Tibial nerve (tissue), 4 donors: ENCODE results near the gene HSD17B11. TPM values are rescaled to one million over a fixed set of nuclear protein-coding genes. Genes with fewer than 3 reads are reported as not detected.

ENCODE experiments used
- DNase-seq, 2 donors: peaks; one replicate each; pipeline ENCODE4 v3.0.0-alpha.2; 2019; ENCODE audit warnings: low spot score in 2 of 2
- H3K27ac ChIP-seq, 4 donors: fragments of 200-600 bp; sonication (generic) in 3 of 4; one replicate each; pipeline ENCODE4 v1.5.1; 2017 to 2019; ENCODE audit warnings: mild to moderate bottlenecking in 1 of 4
- H3K27me3 ChIP-seq, 2 donors: fragments of 200-600 bp; sonication (generic) in 1 of 2; one replicate each; pipeline versions ENCODE4 v1.5.1 to v1.6.0; 2017 to 2019
- H3K36me3 ChIP-seq, 3 donors: fragments of 200-600 bp; sonication (generic); one replicate each; pipeline ENCODE4 v1.5.1; 2018 to 2019
- H3K4me1 ChIP-seq, 4 donors: fragments of 200-600 bp; sonication (generic) in 3 of 4; one replicate each; pipeline ENCODE4 v1.5.1; 2017 to 2019
- H3K4me3 ChIP-seq, 4 donors: fragments of 200-600 bp; sonication (generic) in 3 of 4; one replicate each; pipeline ENCODE4 v1.5.1; 2017 to 2019; ENCODE audit warnings: mild to moderate bottlenecking in 1 of 4, moderate library complexity in 1 of 4
- H3K9me3 ChIP-seq, 4 donors: fragments of 200-600 bp; sonication (generic) in 3 of 4; one replicate each; pipeline ENCODE4 v1.5.1; 2017 to 2019
- EP300 ChIP-seq, 2 donors: sonication (generic); formaldehyde crosslinking; IDR thresholded peaks; one replicate each; pipeline ENCODE4 v1.6.1; 2017; ENCODE audit warnings: antibody characterized with exemption in 2 of 2, mild to moderate bottlenecking in 1 of 2
- POLR2A ChIP-seq, 2 donors: fragments of 450-650 bp; IDR thresholded peaks; one replicate each; pipeline ENCODE4 v1.6.1; 2017; ENCODE audit warnings: antibody characterized with exemption in 2 of 2, mild to moderate bottlenecking in 2 of 2, moderate library complexity in 2 of 2
- WGBS, 2 donors: methylation state at CpG; one replicate each; pipeline ENCODE4 v1.1.5; 2018; 5-methylcytosine and 5-hydroxymethylcytosine counted together
- total RNA-seq, 4 donors: library from RNA; depleted of rRNA; stranded (reverse); fragments of >200 nt; gene quantifications; one replicate each; pipeline ENCODE4 v1.1.0, GENCODE V29; 2016
- TF ChIP-seq, protein P1 (sequence below), 5 experiments: fragments of 200-600 bp in 3 of 5; fragments of 450-650 bp in 2 of 5; sonication (generic) in 3 of 5; IDR thresholded peaks; one replicate each; pipeline ENCODE4 v1.5.1; 2016 to 2019; ENCODE audit warnings: antibody characterized with exemption in 5 of 5, mild to moderate bottlenecking in 3 of 5, moderate library complexity in 2 of 5

The HSD17B11 gene
- total RNA-seq, 4 donors from 2014 or later: 62.4 to 75.1 (median 67.8) TPM

DNA sequence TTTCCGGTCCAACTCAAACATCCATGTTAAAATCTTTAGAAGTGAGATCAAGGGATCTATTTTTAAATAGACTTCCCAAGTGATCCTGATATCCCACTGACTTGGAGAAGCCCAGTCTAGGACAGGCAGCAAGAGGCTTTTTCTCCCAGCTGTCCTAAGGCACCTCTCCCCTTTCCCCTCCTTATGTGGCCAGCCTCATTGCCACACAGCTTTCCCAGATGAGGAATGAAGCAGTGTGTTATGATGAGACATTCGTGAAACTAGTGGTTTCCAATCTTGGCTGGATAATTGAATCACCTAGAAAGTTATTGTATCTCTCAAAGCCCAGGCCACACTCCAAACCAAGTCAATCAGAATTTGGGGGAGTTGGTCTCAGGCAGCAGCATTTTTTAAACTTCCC, 51.5 kb downstream of the HSD17B11 start:
- peaks cover 0 to 99% (median 17%) of the 10 kb centered on the region in 3 donors for H3K36me3 ChIP-seq
- no peak overlapping the region for H3K27ac ChIP-seq

GRCh38 chr4:87337361-87337760, 53.6 kb downstream of the HSD17B11 start:
- H3K9me3 ChIP-seq: peaks cover 0 to 25% (median 4%) of the 10 kb centered on the region in 4 donors
- 83% methylated on average over 1 of the region's 1 CpG for WGBS, 2 donors
- no peak for DNase-seq
- no peak overlapping the region for H3K27ac ChIP-seq
- H3K27me3 ChIP-seq: no peaks in the 10 kb centered on the region
- H3K36me3 ChIP-seq: peaks cover 0 to 98% (median 25%) of the 10 kb centered on the region in 3 donors
- no peak overlapping the region for H3K4me3 ChIP-seq
- H3K4me1 ChIP-seq: no peaks in the 10 kb centered on the region
- TF ChIP-seq POLR2A (IDR thresholded peaks at IDR 0.05): no peak

More for the DNA sequence above, 51.5 kb downstream of the HSD17B11 start:
- Histone ChIP-seq H3K4me1 (no peaks in the 10 kb centered on the region), H3K27me3 (no peaks in the 10 kb centered on the region), H3K4me3 (no peak overlapping the region), H3K9me3 (peaks cover 0 to 6% (median 0%) of the 10 kb centered on the region in 4 donors)
- no peak for DNase-seq
- TF ChIP-seq POLR2A (IDR thresholded peaks at IDR 0.05) (no peak), EP300 (IDR thresholded peaks at IDR 0.05) (no peak)
- TF ChIP-seq, protein P1, sequence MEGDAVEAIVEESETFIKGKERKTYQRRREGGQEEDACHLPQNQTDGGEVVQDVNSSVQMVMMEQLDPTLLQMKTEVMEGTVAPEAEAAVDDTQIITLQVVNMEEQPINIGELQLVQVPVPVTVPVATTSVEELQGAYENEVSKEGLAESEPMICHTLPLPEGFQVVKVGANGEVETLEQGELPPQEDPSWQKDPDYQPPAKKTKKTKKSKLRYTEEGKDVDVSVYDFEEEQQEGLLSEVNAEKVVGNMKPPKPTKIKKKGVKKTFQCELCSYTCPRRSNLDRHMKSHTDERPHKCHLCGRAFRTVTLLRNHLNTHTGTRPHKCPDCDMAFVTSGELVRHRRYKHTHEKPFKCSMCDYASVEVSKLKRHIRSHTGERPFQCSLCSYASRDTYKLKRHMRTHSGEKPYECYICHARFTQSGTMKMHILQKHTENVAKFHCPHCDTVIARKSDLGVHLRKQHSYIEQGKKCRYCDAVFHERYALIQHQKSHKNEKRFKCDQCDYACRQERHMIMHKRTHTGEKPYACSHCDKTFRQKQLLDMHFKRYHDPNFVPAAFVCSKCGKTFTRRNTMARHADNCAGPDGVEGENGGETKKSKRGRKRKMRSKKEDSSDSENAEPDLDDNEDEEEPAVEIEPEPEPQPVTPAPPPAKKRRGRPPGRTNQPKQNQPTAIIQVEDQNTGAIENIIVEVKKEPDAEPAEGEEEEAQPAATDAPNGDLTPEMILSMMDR (IDR thresholded peaks at IDR 0.05): no peak
- WGBS, 2 donors: 83 to 94% methylated on average over 2 of the region's 2 CpGs

DNA sequence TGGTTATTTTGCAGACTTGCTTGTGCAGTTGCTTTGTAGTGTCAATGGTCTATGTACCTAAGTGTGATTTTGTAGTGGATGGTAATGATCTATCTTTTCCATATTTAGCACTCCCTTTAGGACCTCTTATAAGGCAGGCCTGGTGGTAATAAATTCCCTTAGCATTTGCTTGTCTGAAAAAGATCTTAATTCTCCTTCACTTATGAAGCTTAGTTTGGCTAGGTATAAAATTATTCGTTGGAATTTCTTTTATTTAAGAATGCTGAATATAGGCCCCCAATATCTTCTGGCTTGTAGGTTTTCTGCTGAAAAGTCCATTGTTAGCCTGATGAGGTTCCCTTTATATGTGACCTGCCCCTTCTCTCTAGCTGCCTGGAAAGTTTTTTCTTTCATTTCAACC, 57.7 kb downstream of the HSD17B11 start:
- Histone ChIP-seq H3K27me3 (no peaks in the 10 kb centered on the region), H3K4me3 (no peak overlapping the region), H3K36me3 (peaks cover 0 to 57% (median 14%) of the 10 kb centered on the region in 3 donors), H3K27ac (no peak overlapping the region), H3K4me1 (no peaks in the 10 kb centered on the region), H3K9me3 (peaks cover 0 to 51% (median 4%) of the 10 kb centered on the region in 4 donors)
- DNase-seq: no peak
- WGBS, 2 donors: 93 to 95% methylated on average over 1 of the region's 1 CpG
- no peak for TF ChIP-seq POLR2A (IDR thresholded peaks at IDR 0.05)
- TF ChIP-seq, protein P1 (IDR thresholded peaks at IDR 0.05): no peak
- no peak for TF ChIP-seq EP300 (IDR thresholded peaks at IDR 0.05)

DNA sequence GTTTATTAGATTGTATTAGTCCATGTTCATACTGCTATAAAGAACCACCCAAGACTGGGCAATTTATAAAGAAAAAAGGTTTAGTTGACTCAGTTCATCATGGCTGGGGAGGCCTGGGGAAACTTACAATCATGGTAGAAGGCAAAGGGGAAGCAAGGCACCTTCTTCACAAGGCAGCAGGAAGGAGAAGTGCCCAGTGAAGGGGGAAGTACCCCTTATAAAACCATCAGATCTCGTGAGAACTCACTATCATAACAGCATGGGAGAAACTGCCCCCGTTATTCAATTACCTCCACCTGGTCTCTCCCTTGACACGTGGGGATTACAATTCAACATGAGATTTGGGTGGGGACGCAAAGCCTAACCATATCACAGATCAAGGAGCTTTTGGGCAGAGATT, 60.2 kb downstream of the HSD17B11 start:
- Histone ChIP-seq H3K27me3 (no peaks in the 10 kb centered on the region), H3K4me3 (no peak overlapping the region), H3K4me1 (no peaks in the 10 kb centered on the region), H3K27ac (no peak overlapping the region), H3K9me3 (peaks cover 0 to 51% (median 4%) of the 10 kb centered on the region in 4 donors), H3K36me3 (peaks cover 0 to 32% (median 8%) of the 10 kb centered on the region in 3 donors)
- 82 to 90% methylated on average over 4 of the region's 4 CpGs for WGBS, 2 donors
- DNase-seq: no peak
- TF ChIP-seq EP300 (IDR thresholded peaks at IDR 0.05) (no peak), POLR2A (IDR thresholded peaks at IDR 0.05) (no peak)
- TF ChIP-seq, protein P1 (IDR thresholded peaks at IDR 0.05): no peak

- Histone ChIP-seq H3K27ac (no peak overlapping the region), H3K36me3 (no peaks in the 10 kb centered on the region), H3K9me3 (peaks cover 0 to 24% (median 0%) of the 10 kb centered on the region in 4 donors), H3K27me3 (no peaks in the 10 kb centered on the region), H3K4me1 (no peaks in the 10 kb centered on the region), H3K4me3 (no peak overlapping the region)
- TF ChIP-seq POLR2A (IDR thresholded peaks at IDR 0.05) (no peak), EP300 (IDR thresholded peaks at IDR 0.05) (no peak)
- TF ChIP-seq, protein P1 (IDR thresholded peaks at IDR 0.05): no peak
- WGBS, 2 donors: 95 to 96% methylated on average over 1 of the region's 1 CpG
- no peak for DNase-seq
Observed at GRCh38 chr4:87327136-87327535, 63.9 kb downstream of the HSD17B11 start.

DNA sequence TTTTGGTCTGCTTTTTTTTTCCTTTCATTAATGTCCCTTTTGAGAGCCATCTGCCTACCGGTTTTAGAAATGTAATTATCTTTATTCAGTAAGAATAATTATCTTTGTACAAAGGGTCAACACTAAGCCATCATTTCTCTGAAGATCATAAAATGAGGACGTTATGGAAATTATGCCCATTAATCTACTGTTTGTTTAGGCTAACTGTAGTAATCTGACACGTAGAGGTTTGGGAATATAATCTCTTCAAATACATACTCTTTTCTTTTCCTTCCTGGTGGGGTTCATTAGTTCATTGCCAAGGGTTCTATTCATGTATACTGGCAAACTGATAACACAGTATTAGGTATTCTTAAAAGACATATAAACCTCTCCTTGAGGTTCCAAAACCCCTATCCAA, 64.5 kb downstream of the HSD17B11 start:
- Histone ChIP-seq H3K27me3 (no peaks in the 10 kb centered on the region), H3K27ac (no peak overlapping the region), H3K4me1 (no peaks in the 10 kb centered on the region), H3K36me3 (no peaks in the 10 kb centered on the region), H3K4me3 (no peak overlapping the region), H3K9me3 (peaks cover 0 to 17% (median 0%) of the 10 kb centered on the region in 4 donors)
- no peak for TF ChIP-seq POLR2A (IDR thresholded peaks at IDR 0.05)
- TF ChIP-seq EP300 (IDR thresholded peaks at IDR 0.05): no peak
- TF ChIP-seq, protein P1 (IDR thresholded peaks at IDR 0.05): no peak
- 39 to 41% methylated on average over 3 of the region's 3 CpGs for WGBS, 2 donors
- DNase-seq: no peak
